HG03103 (cell line): ENCODE results near the gene DCAKD.

Source experiments
- ATAC-seq: cut with Tn5 transposase; IDR thresholded peaks from one replicate; pipeline ENCODE4 v1.9.1; 2021; ENCODE audit warnings: low read depth; ENCODE audit not compliant: unreplicated experiment

Gene DCAKD

DNA sequence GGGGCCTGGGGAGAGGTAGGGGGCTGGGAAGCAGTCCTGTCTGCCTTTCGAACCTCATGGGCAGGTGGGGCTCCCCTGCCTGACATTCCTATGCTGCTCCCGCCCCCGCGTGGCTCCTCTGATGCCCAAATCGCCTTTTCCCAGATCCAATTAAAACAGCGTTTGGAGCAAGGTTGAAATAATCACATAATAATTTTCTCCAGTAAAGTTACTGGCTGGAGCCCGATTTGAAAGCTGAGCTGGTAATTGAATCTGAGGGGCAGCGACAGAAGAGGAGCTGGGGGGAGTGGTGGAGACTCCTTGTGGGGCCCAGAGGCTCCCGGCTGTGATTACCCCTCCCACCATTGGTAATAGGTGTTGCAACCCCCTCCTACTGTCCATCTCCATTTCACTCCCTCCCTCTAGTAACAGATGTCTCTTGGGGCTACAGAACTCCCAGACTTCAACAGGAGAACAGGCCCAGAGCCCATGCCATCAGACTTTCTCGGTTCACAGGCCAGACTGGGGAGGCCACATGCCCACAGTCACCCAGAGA lies 44.4 kb downstream of the DCAKD start:
- no peak for ATAC-seq

DNA sequence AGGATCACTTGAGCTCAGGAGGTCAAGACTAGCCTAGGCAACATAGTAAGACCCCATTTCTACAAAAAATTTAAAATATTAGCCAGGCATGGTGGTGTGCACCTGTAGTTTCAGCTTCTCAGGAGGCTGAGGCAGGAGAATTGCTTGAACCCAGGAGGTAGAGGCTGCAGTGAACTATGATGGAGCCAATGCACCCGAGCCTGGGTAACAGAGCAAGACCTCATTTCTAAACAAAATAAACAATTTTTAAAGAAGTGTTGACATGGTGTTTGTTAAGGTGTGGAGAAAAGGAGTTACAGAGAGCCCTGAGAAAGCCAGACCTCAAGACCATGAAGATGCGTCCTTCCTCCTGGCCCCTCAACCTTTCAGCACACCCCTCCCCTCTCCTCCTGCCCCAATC lies 45.7 kb downstream of the DCAKD start:
- no peak for ATAC-seq

DNA sequence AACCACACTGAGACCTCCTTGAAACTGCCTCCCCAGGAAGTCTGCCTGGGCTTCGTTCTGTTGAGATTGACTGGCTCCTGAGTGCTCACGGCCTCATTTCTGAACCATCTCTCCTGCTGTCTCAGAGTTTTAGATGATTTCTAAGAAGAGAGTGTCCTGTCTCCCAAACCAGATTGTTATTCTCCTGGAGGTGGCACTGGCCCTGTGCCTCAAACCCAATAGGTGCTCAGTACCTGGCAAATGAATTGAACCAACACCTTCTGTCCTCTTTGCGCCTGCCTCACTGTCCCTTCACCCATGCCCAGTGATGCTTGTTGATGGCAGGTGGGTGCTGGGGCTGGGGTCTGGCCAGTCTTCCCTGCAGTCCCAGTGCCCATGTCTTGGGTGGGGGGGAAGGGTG lies 47.0 kb downstream of the DCAKD start:
- no peak for ATAC-seq

DNA sequence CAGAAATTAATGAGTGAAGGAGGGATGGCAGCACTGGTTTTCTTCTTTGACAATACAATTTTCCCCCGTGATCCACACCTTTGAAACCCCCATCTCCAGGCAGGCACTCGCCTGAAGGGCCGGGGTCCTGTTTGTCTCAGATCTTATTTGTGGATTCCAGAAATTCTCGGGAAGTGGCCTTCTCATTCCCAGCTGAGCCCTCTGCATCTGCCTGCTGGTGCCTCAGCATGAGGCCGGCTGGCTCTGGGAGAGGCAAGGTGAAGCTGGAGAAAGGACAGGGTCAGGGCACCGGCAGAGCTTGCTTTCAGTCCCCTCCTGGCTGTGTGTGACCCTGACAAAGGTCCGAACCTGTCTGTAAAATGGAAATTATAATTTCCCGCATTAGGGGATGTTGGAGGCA lies 47.6 kb downstream of the DCAKD start:
- ATAC-seq, result no peak

DNA sequence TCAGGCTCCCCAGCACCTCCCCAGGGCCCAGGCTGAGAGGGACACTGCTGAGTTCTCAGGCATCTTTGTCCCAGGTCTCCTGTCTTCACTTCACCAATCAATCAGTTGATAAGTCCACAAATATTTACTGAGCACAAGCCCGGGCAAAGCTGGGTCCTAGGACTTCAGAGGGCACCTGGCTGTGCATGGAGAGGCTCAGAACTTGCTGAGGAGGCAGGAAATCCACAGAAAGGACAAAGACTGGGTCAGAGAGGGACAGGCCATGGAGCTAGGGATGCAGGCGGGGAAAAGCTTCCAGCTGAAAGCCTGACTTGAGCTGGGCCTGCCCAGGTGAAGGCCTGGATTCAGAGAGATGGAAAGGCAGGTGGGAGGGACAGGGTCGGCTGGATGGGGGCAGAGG lies 50.1 kb downstream of the DCAKD start:
- ATAC-seq, result no peak

DNA sequence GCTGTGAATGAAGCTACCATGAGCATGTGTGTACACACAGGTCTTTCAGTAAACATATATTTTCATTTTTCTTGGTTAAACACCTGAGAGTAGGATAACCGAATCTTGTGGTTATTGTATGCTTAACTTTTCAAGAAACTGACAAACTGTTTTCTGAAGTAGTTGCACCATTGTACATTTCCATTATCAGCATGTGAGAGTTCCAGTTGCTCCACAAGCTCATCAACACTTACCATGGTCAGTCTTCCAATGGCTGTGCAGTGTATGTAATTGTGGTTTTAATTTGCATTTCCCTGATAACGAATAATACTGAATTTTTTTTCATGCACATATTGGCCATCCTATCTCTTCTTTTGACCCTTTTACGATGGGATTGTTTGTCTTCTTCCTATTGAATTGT lies 52.0 kb downstream of the DCAKD start:
- ATAC-seq, result no peak

DNA sequence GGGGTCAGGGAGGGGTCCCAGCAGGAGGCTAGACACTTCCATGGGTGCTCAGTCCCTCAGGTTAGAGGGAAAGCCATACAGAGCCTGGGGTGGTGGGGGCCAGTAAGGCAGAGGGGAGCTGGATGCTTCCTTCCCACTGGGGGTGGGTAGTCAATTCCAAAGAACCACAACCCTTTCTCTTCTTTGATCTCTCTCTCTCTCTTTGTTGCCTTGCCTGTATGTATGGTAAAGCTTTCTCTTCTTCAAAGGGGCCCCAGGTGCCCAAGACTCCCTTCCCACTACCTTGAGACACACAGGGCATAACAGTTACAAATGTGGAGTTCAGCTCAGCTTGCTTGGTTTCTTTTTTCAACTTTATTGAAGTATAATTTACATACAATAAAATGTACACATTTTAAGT lies 52.8 kb downstream of the DCAKD start:
- ATAC-seq, result no peak

DNA sequence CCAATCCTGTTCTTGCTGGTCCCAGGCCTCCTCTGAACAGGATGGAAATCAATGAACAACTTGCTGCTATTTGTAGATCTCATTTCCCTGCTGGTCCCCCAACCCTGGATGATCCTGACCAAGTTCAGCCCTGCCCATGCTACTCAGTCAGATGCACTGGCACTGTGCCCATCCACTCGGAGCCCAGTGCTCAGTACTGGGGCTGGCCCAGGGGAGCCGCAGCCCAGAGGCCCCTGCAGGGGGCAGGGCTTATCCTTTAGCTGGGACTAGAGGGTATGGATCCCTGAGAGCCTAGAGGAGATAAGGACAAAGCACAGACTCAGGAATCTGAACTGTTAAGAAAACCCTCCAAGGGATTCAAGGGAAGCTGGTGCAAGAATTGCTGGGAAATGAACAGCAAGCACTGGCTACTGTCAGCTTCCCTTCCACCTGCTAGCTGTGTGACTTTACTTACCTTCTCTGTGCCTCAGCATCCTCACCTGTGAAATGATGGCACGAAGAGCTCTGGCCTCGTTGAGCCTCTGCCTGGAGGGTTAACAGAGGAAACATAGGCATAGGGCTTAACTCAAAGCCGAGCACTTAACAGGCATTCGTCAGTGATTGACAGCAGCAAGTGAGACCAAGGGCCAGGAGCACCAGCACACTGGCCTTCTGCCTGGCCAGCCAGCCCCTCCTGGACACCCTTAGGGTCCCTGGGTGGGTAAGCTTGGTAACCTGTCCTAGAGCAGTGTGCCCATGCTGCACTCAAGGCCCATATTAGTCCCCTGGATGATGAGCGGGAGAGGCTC lies 53.5 kb downstream of the DCAKD start:
- ATAC-seq, result no peak

DNA sequence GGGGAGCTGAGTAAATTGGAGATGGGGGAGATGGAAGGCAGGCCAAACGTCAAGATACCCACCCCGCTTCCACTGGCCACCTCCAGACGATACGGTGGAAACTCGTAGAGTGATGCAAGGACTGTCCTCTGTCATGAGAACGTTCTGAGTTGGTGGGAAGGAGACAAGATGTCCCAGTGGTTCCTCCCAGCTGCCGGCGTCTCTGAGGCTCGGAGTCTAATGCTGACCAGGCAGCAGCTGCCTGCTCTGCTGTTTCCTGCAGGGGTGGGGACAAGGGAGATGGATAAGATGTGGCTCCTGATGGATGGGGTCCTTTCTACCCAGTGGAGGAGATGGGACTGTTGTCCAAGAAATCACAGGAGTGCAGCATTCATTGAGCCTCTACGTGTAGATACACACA lies 55.1 kb downstream of the DCAKD start:
- ATAC-seq, result no peak

DNA sequence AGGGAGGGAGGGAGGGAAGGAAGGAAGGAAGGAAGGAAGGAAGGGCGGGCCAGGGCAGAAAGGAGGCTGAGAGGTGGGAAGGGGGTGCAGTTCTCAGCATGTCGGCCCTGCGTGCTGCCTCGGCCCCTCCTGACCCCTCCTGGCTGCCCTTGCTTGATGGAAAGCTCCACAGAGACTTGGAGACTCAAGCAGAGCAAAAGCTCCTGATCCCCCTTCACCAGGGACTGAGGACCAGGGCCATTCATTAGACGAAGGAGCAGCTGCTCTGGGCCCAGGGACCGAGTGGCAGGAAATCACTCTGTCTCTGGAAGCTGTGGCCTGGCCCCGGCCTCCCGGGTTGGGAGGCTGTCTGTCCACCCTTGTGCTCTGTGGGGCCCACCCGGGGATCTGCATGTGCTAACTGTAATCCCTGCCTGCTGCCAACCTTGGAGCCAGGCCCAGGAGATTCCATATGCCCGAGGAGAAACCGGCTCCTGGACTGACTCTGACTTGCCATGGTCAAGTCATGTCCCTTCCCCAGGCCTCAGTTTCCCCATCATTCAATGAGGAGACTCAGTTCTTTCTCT lies 55.9 kb downstream of the DCAKD start:
- no peak for ATAC-seq

DNA sequence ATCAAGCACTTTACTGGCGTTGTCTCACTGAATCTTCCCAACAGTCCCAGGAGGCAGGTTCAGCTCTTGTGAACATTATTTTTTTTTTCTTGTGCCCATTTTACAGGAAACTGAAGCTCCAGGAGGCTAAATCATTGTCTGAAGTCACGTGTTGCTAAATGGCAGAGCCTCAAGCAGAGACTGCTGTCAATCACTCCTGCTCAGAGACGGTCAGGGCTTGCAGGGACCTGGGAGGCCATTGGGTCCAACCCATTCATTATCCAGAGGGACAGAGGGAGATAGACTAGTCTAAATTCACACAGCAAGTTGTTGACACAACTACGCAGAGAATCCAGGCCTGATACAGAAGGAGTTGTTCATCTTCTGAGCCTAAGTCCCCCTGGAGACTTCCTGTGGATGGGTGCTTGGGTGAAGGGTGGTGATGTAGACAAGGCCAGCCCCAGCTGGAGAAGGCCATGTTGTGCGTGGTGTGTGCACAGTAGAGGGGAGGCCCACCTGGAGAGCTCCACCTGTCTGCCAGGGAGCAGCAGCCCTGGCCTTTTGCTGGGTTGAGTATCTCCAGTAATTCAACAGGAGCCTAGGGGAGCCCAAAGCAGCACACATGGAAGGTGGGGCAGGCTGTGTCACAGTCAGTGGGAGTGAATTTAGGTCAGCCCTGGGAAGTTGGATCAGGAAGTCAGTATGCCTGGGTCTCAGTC lies 59.0 kb downstream of the DCAKD start:
- ATAC-seq, result no peak

DNA sequence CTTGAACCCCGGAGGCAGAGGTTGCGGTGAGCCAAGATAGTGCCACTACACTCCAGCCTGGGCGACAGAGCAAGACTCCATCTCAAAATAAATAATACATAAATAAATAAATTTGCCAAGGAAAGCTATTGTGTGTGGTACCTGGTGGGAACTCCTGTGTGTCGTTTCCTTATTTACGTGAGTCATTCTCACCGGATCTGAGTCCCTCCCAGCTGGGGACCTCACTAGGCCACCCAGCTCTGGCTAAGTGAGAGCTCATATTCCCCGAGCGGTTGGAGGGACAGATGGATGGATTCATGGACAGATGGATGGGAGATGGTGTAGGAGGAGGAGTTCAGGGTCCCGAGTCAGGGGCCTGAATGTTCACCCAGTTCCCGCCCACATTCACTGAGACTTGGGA lies 60.4 kb downstream of the DCAKD start:
- ATAC-seq, result no peak

DNA sequence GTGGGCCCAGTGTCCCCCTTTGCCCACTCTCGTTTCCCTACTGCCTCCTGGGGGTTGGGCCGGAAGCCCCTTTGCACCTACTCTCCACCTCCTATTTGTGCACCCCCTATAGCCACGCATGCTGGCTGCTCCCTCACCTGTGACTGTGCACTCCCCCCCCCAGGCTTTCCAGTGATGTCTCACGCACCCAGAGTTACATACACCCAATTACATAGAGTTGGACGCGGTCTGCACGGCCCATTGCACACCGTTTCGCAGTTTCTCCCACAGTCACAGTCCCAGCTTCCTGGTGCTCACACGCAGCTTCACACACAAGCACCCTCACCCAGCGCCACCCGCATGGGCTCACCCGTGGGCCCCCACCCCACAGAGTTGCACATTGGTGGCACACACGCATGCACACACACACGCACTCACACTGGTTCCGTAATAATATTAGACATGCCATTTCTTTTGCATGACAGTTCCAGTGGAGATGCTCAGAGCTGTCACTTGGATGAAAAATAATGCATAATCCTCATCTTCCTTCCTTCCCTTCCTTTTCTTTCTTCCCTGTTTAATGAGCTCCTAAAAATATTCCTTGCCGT lies 61.8 kb downstream of the DCAKD start:
- ATAC-seq, result no peak

DNA sequence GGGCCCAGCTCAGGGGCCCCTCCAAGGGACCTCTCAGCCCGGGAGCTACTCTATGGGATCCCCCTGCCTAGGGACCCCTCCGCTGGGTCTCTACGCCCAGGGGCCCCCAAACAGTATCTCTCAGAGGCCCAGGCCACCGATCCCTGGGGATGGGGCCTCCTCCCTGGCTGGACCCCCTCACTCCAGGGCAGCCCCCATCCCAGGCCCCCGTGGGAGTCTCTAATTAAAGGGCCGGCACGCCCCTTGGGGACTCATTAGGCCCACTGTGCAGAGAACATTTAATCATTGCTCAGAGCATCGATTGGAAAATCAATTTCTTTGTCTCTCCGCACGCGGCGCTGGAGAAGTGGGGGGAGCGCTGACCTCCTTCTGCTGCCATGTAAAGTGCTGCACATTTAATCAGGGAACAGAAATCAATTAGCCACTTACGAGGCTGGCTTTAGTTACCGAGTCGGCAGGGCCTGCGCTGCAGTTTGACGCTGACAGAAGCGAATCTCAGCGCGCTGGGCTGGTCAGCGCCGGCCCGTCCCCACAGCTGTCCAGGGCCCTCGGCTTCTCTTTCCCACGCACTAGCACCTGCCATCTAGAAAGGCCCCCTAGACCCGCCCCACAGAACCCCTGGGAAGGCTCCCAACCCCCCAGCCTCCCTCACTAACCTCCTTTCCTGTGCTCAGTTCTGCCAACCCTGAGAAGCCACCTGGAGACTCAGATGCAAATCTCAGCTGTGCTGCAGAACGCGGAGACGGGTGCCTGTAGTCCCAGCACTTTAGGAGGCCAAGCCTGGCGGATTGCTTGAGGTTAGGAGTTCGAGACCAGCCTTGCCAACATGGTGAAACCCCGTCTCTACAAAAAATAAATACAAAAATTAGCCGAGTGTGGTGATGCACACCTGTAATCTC lies 63.1 kb downstream of the DCAKD start:
- no peak for ATAC-seq

DNA sequence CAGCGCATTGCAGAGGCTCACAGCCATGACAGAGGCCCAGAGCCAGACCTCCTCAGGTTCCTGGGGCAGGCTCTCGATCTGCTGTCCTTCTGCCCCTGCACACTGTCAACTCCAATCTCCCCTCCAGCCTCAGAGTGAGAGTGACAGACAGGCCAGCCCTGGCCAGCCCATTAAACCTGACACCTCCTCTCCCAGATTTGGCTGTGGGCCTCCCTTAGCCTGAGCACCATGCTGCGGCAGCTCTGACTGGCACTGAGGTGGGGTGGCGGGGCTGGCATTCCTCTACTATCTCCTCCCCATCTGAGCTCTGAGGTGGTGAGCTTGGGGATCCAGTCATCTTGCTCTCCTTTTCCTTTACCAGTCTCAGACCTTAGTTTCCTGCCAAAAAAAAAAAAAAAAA lies 67.9 kb downstream of the DCAKD start:
- ATAC-seq, result no peak

DNA sequence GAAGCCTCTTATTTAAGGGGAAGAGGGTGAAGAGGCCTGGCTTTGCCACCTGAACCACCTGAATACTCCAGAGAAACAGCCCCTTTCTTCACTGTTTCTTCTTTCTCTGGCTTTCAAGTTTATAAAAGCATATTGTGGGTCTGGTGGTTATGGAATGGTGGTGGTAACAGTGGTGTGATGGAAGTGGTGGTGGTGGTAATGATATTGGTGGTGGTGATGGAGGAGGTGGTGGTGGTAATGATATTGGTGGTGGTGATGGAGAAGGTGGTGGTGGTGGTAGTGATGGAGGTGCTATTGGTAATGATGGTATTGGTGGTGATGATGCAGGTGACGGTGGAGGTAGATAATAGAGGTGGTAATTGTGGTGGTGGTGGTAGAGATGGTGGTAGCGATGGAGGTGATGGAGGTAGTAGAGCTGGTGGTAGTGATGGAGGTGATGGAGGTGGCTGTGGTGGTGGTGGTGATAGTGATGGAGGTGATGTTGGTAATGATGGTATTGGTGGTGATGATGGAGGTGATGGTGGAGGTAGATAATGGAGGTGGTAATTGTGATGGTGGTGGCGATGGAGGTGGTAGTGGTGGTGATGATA lies 69.2 kb downstream of the DCAKD start:
- ATAC-seq, result no peak

DNA sequence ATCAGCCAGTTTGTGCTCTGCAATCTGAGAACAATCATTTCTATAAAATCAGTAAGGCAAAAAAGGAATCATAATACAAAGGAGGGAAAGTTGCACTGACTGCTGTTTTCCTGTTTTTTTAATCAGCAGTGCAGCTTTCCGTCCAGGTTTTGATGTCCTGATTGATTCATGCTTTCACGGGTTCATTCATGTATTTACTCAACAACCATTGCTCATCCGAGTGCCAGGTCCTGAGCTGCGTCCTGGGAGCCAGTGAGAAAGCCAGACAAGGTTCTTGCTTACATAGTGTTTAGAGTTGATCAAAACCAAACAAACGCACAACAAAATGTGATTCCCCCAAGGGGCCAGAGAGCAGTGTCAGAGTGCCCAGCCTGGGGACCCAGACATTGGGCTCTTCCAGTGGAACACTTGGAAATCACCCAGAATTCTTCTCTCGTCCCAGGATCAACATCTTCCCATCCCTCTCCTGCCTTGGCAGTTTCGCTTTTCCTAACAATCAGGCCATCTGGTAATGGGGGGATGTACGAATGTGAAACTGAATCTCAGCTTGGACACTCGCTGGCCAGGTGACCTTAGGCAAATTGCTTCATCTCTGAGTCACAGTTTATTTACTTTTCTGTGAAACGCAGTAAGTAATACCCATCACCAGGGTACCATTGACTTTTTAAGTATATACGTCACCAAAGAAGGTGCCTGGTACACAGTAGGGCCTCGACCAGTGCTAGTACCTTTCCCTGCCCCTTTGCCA lies 70.0 kb downstream of the DCAKD start:
- ATAC-seq, result no peak

DNA sequence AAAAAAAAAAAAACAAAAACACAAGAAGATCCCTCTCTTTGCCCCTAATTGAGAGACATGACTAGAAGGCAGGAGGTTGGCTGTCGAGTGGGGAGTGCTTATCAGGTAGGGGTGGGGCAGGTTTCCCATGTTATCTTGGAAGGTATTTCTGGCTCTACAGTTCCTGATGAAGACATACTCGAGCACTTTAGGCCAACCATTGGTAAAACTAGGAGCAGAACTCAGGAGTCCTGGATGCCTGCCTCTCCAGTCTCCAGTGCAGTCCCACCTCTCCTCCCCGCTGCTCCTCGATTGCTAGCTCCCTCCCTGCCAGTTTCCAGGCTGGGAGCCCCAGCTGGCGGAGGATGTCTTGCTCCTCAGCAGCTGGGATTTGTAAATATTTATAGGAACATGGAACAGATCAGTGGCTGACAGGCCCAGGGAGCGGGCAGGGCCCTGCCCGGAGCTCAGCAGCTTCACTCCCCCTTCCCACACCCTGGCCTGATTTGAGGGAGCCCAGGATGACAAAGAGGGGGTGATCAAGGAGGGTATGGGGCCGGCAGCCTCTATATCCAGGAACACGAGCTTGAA lies 71.9 kb downstream of the DCAKD start:
- ATAC-seq, result no peak

DNA sequence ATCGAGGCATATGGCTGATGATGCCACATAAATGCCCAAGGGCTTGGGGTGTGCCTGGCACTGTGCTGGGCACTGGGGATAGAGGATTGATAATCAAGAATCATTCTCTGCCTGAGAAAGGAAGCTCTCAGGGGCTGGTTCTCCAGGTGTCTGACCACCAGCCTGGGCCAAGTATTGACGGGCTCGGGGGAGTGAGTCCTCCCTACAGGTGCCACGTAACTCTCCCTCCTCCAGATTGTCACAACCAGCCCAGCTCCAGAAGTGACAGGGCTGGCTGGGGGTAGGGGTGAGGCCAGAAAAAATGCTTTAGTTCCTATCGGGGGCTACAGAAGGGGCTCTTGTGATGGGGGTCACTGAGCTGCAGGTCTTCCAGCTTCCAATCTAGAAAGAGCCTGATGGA lies 72.6 kb downstream of the DCAKD start:
- no peak for ATAC-seq
